ENCODE measurements around the gene BTRC.
"Not testable (repeated sequence)": the region's sequence is repeated elsewhere in the genome, so short reads cannot be mapped to it uniquely, and the experiment has no call there.

Gene BTRC

DNA sequence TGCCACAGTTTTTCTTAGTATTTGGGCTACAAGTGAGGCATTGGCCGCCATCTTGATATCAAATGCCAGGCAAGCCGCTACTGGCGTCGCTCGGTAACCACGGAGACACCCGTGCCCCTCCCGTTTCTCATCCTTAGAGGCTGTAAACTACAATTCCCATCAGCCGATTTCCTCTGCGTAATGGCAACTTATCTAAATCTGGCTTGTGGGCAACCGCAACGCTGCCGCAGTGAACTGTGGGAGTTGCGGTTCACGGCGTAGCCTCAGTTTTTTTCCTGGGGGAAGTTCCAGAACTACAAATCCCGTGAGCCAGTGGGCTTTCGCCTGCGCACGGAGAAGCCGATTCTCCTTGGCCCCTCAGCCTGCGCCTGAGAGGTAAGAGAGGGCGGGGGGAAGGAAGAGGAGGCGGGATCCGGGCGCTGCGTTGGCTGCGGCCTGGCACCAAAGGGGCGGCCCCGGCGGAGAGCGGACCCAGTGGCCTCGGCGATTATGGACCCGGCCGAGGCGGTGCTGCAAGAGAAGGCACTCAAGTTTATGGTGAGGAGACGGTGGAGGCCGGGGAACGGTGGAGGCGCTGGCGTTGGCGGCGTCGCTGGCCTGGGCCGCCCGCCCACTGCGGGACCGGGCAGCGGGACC lies at the start of gene BTRC:
Gene BTRC, plus strand, starts transcription at position 474 of the 636 bp plus-strand sequence. Its CDS starts 16 bp downstream, at position 490.
- DNase-seq: peak; percentile 87

GRCh38 chr10:101304316-101304715 lies 49.6 kb upstream of the BTRC start:
- DNase-seq: no peak

GRCh38 chr10:101305320-101306241 lies 48.4 kb upstream of the BTRC start:
- DNase-seq: no peak

- DNase-seq: no peak
Measured at GRCh38 chr10:101308051-101308450, 45.9 kb upstream of the BTRC start.

DNA sequence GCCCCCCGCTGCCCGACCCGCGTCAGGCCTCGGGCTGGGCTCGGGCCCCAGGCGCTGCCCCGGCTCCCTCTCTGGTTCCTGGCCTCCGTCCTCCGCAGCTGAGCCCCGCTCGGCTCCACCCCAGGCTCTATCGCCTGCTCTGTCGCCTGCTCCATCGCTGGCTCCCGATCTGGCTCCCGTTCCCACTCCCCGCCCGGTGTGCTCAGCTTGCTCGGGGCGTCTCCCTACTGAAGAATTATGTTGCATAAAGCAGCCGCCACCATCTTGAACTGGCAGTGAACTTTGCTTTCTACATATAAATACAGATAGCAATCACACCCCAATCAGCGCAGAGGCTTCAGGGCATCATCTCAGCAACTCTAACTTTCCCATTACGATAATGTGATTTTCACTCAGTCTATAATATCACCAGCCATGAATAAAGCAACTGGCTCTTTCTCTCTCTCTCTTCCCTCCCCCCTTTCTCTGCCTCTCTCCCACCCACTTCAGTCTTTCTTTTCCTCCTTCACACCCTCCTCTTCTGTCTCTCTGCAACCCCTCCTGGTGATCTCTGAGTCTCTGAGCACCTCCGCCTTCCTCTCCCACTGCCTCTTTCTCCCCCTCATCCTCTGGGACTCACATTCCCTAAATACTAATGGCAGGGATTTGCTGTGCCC lies 43.3 kb upstream of the BTRC start:
- DNase-seq: no peak

DNA sequence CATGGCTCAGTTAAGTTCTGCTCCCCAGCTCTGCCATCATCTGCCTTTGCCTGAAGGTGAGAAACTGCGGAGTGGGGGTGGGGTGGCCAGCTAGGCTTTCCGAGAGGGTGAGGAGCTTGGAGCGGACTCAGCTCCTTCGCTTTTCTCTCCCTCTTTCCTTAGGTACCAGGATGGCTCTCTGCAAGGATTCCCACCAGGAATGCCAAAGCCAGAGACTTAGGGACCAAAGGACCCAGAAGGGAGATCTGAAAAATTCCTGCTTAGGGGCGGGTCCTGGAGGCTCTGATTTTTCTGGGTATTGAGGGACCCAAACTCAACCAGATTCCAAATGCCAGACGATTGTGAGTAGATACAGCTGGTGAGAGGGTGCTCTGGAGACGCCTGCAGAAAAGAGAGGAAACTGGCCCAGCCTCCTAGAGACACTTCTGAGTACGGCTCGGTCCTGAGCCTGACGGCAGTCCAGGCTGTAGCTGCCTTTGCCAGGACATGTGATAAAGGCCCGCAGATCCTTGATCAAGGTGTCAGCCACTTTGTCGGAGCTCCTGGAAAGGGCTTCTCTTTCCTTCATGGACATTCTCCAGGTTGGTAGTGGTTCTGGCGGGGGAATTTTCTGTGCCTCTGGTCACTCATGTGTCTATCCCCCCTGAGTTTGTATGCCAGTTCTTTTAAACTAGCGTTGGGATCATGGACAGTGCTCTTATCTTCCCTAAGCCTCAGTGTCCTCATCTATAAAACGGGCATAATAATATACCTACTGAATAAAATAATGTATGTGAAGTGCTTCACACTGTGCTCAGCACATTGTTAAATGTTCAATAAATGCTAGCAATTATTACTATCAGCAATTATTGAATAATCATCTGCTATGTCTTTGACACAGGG lies 42.5 kb upstream of the BTRC start:
- DNase-seq: no peak

GRCh38 chr10:101319241-101319915 lies 34.6 kb upstream of the BTRC start:
- no peak for DNase-seq

DNA sequence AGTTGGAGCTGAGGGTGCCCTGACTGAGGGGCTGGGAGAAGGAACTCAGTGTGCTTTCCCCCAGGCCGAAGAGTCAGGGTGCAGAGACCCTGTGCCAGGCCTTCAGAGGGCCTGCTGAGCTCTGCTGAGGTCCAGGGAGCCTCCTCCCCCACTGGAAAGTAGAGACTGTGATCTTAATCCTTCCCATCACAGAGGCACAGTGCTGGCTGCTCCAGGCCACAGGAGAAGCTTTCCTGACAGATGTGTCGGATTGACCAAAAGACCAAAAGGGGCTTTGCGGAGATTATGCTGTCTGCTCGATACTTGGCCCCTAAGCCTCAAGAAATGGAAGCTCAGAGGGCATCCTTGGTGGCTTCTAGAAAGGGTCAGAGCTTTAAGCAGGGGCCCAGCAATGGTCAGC lies 32.9 kb upstream of the BTRC start:
- no peak for DNase-seq

- no peak for DNase-seq
Measured at GRCh38 chr10:101322266-101323108, 31.5 kb upstream of the BTRC start.

- no peak for DNase-seq
Measured at GRCh38 chr10:101323495-101323894, 30.5 kb upstream of the BTRC start.

DNA sequence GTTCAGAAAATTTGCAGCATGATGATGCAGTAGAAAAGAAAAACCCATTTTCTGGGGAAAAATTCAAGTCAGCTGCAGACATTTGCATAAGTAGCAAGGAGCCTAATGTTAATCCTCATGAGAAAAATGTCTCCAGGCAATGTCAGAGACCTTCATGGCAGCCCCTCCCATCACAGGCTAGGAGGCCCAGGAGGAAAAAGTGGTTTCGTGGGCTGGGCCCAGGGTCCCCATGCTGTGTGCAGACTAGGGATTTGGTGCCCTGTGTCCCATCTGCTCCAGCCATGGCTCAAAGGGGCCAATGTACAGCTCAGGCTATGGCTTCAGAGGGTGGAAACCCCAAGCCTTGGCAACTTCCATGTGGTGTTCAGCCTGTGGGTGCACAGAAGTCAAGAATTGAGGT lies 26.5 kb upstream of the BTRC start:
- DNase-seq: not testable (repeated sequence)

DNA sequence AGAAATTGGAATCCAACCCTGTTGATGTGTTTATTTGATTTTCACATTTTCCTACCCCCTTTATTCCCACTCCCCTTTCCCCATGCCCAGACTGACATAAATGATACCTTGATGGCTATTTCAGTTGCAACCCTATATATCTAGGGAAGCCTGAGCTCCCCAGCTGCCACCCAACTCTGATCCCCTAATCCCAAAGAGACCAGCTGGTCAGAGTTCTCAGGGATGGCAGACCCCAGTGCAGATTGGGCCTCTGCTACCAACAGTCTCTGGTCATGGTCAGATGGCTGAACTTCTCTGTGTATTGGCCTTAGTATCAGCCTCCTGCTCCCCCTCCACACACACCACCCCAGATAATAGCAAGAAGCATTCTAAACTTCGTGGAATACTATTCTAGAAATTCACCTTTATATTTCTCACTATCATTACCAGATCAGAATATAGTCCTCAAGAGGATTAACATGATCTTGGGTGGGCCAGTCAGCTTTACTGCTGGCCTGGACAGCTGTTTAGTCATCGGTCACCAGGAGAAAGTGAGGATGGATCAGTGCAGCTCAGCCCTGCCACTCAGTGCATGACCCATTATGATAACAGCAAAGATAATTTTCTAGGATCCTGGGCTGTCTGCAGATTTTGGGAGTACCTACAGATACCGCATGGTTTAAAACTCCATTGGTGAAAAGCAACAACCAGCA lies 24.5 kb upstream of the BTRC start:
- no peak for DNase-seq

DNA sequence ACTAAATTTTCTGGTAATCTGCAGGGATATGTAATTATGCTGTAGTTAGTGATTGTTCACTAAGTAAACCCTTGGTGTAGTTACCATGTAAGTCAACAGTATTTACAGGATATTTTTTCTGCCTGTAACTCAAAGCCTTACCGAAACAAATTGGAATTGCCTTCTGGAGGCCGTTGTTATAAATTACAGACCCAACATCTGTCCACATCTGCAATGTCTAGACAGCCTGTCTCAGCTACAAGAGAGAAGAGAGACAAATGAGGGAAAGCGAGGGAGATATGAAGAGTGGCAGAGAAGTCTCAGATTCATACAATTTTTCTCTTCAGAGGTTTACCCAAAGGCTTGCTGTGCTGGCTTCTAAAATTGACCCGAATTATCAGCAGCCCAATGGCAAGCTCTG lies 23.7 kb upstream of the BTRC start:
- no peak for DNase-seq

DNA sequence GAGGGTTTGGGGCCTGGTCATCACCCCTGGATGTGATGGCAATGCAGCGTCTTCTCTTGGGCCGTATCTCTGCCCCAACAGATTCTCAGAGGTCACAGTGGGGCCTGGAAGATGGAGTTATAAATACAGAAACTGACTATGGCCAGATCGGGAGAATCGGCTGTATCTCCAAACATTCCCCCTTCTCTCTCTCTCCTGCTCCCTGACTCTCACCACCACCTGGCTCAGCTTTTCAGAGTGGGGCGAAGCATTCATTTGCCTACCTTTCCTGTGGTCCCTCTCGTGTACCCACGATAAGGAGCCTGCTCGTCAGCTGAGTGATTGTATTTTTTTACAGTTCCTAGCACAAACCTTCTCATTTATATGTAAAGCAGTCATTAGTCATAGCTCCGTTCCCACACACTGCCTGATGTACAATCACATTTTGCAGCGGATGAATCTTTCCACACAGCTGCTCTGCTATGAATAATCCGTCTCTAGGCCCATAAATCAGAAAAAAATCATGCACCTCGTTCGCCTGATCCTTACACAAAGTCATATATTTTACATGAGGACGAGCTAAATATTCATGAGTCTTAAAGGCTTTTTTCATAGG lies 23.2 kb upstream of the BTRC start:
- no peak for DNase-seq

DNA sequence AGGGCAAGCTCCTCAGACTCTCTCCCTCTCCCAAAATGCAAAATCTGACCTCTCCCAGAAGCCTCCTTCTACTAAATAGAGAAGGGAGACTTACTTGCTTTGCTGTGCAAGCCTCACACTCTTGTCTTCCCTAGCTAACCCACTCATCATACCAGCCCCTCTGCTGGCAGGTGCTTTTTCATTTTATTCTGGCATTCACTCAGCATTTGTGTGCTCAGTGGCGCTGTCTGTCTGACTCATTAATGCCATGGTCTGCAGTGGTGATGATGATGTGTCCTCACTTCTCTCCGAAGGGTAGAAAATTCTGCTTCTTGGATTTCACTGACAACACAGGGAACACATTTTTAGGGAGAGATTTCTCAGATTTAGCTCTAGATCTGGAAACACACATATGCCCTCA lies 22.0 kb upstream of the BTRC start:
- DNase-seq: no peak

GRCh38 chr10:101334259-101334658 lies 19.7 kb upstream of the BTRC start:
- not testable (repeated sequence) for DNase-seq

DNA sequence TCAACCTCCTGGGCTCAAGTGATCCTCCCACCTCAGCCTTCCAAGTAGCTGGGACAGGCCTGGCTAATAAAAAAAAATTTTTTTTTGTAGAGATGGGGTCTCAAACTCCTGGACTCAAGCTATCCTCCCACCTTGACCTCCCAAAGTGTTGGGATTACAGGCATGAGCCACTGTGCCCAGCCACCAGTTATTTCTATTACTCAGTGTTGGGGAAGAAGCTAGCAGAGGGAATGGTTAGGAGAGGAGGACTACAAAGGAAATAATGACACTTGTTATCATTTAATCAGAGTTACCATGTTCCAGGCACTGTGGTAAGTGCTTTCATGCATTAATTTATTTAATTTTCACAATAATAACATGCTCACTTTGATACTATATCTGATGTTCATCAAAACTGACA lies 17.6 kb upstream of the BTRC start:
- no peak for DNase-seq

DNA sequence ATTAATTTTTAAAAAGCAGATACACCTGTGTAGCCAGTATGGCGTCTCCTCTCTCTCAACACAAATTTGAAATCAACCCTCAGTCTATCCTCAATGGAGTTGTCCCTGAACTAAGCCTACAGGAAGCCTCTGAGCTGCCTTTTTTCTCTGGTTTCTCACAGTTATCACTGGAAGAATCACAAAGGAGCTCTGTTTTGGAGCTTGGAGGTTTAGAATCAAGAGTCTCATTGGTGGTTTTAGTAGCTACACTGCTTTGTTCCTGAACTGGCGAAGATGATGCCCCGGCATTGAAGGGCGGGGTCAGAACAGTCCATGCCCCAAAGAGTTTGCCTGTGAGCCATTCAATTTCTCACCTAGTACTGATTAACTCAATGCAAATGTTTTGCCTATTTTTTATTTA lies 16.1 kb upstream of the BTRC start:
- DNase-seq: no peak

DNA sequence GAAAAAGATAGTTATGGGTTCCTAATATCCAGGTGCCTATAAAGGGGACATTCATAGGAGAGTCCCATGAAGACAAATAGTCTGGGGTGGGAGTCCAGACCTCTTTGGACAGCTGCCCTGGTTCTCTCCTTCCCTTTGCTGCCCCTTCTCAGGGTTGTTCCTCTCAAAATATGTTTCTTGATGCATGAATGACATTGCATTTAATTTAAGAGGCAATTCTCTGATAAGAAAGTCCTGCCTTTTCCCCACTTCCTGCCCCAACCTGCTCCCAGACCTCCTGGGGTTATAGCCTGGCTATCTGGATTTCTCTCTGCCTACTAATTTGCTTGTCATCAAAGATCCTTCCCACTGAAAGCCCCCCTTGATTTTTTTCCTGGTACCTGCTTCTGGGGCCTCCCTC lies 12.5 kb upstream of the BTRC start:
- DNase-seq: no peak

DNA sequence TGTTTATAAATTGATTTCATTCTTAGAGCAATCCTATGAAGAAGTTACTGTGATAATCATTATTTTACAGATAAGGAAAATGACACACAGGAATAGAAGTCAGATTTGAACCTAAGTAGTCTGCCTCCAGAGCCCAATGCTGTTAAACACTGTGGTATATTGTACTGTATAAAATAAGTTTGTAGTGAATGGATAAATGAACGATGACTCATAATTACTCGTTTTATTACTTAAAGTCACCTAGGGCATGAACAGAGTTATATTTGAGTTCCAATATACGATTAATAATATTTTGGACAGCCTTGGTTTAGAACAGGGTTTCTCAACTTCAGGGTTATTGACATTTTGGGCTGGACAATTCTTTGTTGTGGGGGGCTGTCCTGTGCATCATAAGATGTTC lies 7.8 kb upstream of the BTRC start:
- no peak for DNase-seq
